H9 (cell line): ENCODE measurements around the gene LPP. TPM values are rescaled to one million over a fixed set of nuclear protein-coding genes. Genes with fewer than 3 reads are reported as not detected.

Experiments used
- DNase-seq: peaks from one replicate; pipeline ENCODE4 v3.0.0-alpha.2; 2017
- H2AFZ ChIP-seq: one replicate; pipeline ENCODE4 v1.6.1; 2013; ENCODE audit warnings: mild to moderate bottlenecking, low read length, control low read depth, moderate library complexity
- H2AK5ac ChIP-seq: 2 replicates; pipeline ENCODE4 v1.6.1; 2013; ENCODE audit warnings: low read length, control low read depth, mixed read lengths; ENCODE audit not compliant: insufficient read length
- H2BK120ac ChIP-seq: one replicate; pipeline ENCODE4 v1.6.1; 2013; ENCODE audit warnings: low read depth, mild to moderate bottlenecking, low read length, control low read depth, inconsistent platforms; ENCODE audit not compliant: poor library complexity, severe bottlenecking
- H2BK12ac ChIP-seq: 2 replicates; pipeline ENCODE4 v1.6.1; 2013; ENCODE audit warnings: low read length, control low read depth, mixed read lengths, low read depth; ENCODE audit not compliant: insufficient read length
- H2BK15ac ChIP-seq: 2 replicates; pipeline ENCODE4 v1.6.1; 2013; ENCODE audit warnings: low read depth, low read length, control low read depth
- H2BK20ac ChIP-seq: one replicate; pipeline ENCODE4 v1.6.1; 2013; ENCODE audit warnings: low read depth, mild to moderate bottlenecking, low read length, control low read depth, inconsistent platforms; ENCODE audit not compliant: poor library complexity, severe bottlenecking
- H2BK5ac ChIP-seq: 2 replicates; pipeline ENCODE4 v1.6.1; 2013; ENCODE audit warnings: low read length, control low read depth, mixed read lengths; ENCODE audit not compliant: insufficient read length
- H3K14ac ChIP-seq: 2 replicates; pipeline ENCODE4 v1.6.1; 2013; ENCODE audit warnings: low read length, control low read depth; ENCODE audit not compliant: insufficient read depth
- H3K18ac ChIP-seq: 2 replicates; pipeline ENCODE4 v1.6.1; 2013; ENCODE audit warnings: low read depth, mild to moderate bottlenecking, mixed read lengths, low read length, control low read depth; ENCODE audit not compliant: insufficient read length
- H3K23ac ChIP-seq: 2 replicates; pipeline ENCODE4 v1.6.1; 2013; ENCODE audit warnings: low read length, control low read depth, mixed read lengths, low read depth; ENCODE audit not compliant: insufficient read length
- H3K23me2 ChIP-seq: 2 replicates; pipeline ENCODE4 v1.6.1; 2013; ENCODE audit warnings: low read depth, mild to moderate bottlenecking, mixed read lengths, low read length, control low read depth; ENCODE audit not compliant: insufficient read length, poor library complexity, severe bottlenecking
- H3K27ac ChIP-seq: 2 replicates; pipeline ENCODE4 v1.5.1; 2013; ENCODE audit warnings: low read length, control low read depth, mixed read lengths, low read depth; ENCODE audit not compliant: insufficient read length
- H3K27me3 ChIP-seq: 2 replicates; pipeline ENCODE4 v1.6.1; 2013; ENCODE audit warnings: low read length, control low read depth, inconsistent platforms; ENCODE audit not compliant: insufficient read depth
- H3K4ac ChIP-seq: 2 replicates; pipeline ENCODE4 v1.6.1; 2013; ENCODE audit warnings: low read depth, mild to moderate bottlenecking, control low read depth, inconsistent platforms, low read length, moderate library complexity
- H3K4me1 ChIP-seq: 2 replicates; pipeline ENCODE4 v1.6.1; 2013; ENCODE audit warnings: low read length, control low read depth, inconsistent platforms; ENCODE audit not compliant: insufficient read depth
- H3K4me2 ChIP-seq: 2 replicates; pipeline ENCODE4 v1.6.1; 2013; ENCODE audit warnings: low read length, control low read depth, mixed read lengths; ENCODE audit not compliant: insufficient read length, insufficient read depth
- H3K56ac ChIP-seq: 2 replicates; pipeline ENCODE4 v1.6.1; 2013; ENCODE audit warnings: low read depth, mild to moderate bottlenecking, mixed read lengths, low read length, control low read depth; ENCODE audit not compliant: insufficient read length
- H3K79me1 ChIP-seq: 2 replicates; pipeline ENCODE4 v1.6.1; 2013; ENCODE audit warnings: low read depth, mild to moderate bottlenecking, moderate library complexity, low read length, control low read depth, inconsistent platforms; ENCODE audit not compliant: insufficient read depth, poor library complexity, severe bottlenecking
- H3K79me2 ChIP-seq: 2 replicates; pipeline ENCODE4 v1.6.1; 2013; ENCODE audit warnings: low read length, control low read depth, inconsistent platforms; ENCODE audit not compliant: insufficient read depth
- H3K9ac ChIP-seq: 2 replicates; pipeline ENCODE4 v1.6.1; 2013; ENCODE audit warnings: low read length, control low read depth, mixed read lengths; ENCODE audit not compliant: insufficient read length; ENCODE audit errors: extremely low read depth
- H3K9me3 ChIP-seq: one replicate; pipeline ENCODE4 v1.6.1; 2013; ENCODE audit warnings: low read depth, low read length, inconsistent platforms; ENCODE audit not compliant: control insufficient read depth
- H3T11ph ChIP-seq: one replicate; pipeline ENCODE4 v1.6.1; 2013; ENCODE audit warnings: mild to moderate bottlenecking, low read length, control low read depth, inconsistent platforms
- H4K20me1 ChIP-seq: one replicate; pipeline ENCODE4 v1.6.1; 2013; ENCODE audit not compliant: control insufficient read depth, insufficient read length, insufficient read depth
- H4K5ac ChIP-seq: 2 replicates; pipeline ENCODE4 v1.6.1; 2013; ENCODE audit warnings: low read depth, mild to moderate bottlenecking, mixed read lengths, low read length, control low read depth; ENCODE audit not compliant: insufficient read length
- H4K8ac ChIP-seq: replicated peaks from 2 replicates; pipeline ENCODE4 v1.6.1; 2013; ENCODE audit warnings: low read length, control low read depth, mixed read lengths, low read depth; ENCODE audit not compliant: insufficient read length
- H4K91ac ChIP-seq: 2 replicates; pipeline ENCODE4 v1.6.1; 2013; ENCODE audit warnings: low read depth, mild to moderate bottlenecking, moderate library complexity, mixed read lengths, low read length, control low read depth; ENCODE audit not compliant: insufficient read length
- H3K27ac Mint-ChIP-seq, 3 experiments: 2 replicates in 2 of 3; 3 replicates in 1 of 3; pipeline ENCODE4 v1.8.0; 2020 to 2021; ENCODE audit warnings: mixed read lengths in 3 of 3, mild to moderate bottlenecking in 1 of 3, moderate library complexity in 1 of 3
- H3K27me3 Mint-ChIP-seq: 2 replicates; pipeline ENCODE4 v1.8.0; 2021; ENCODE audit warnings: low read depth, mild to moderate bottlenecking, moderate library complexity, mixed read lengths
- H3K36me3 Mint-ChIP-seq, 3 experiments: 2 replicates in 2 of 3; 3 replicates in 1 of 3; pipeline ENCODE4 v1.8.0; 2020 to 2021; ENCODE audit warnings: low read depth in 3 of 3, mixed read lengths in 3 of 3; ENCODE audit not compliant: insufficient read depth in 1 of 3
- H3K4me1 Mint-ChIP-seq, 2 experiments: 2 replicates each; pipeline ENCODE4 v1.8.0; 2020; ENCODE audit warnings: mixed read lengths in 2 of 2
- H3K4me3 Mint-ChIP-seq, 2 experiments: 2 replicates in 1 of 2; 3 replicates in 1 of 2; pipeline ENCODE4 v1.8.0; 2020 to 2021; ENCODE audit warnings: mild to moderate bottlenecking in 2 of 2, mixed read lengths in 2 of 2, moderate library complexity in 1 of 2
- H3K9me3 Mint-ChIP-seq, 2 experiments: 2 replicates in 1 of 2; 3 replicates in 1 of 2; pipeline ENCODE4 v1.8.0; 2020; ENCODE audit warnings: mild to moderate bottlenecking in 2 of 2, mixed read lengths in 2 of 2, moderate library complexity in 1 of 2
- WGBS: extraction: QIAGEN DNeasy Blood & Tissue Kit; methylation state at CpG from one replicate; pipeline ENCODE4 v1.1.7; 2013; ENCODE audit warnings: missing lambda C conversion rate, low lambda C conversion rate, mixed read lengths; ENCODE audit not compliant: insufficient read length; ENCODE audit errors: extremely low coverage; 5-methylcytosine and 5-hydroxymethylcytosine counted together
- total RNA-seq: library from RNA; stranded (reverse); gene quantifications from 2 replicates; pipeline ENCODE4 v1.2.1, GENCODE V29; 2021
- TF ChIP-seq, protein P1 (sequence below): fragments of 200-600 bp; sonication (generic); conservative IDR thresholded peaks from 3 replicates; pipeline ENCODE4 v1.8.0; 2021; ENCODE audit warnings: antibody characterized with exemption, mild to moderate bottlenecking

LPP gene
- total RNA-seq, 1 experiment from 2014 or later: 64.6 TPM

GRCh38 chr3:188604651-188605050 is 450.7 kb downstream of the LPP start:
- Histone ChIP-seq H3K56ac (no peak overlapping the region), H4K20me1 (no peaks in the 10 kb centered on the region), H3K18ac (no peak overlapping the region), H3K27me3 (no peaks in the 10 kb centered on the region), H3K4me1 (no peaks in the 10 kb centered on the region), H2BK12ac (no peak overlapping the region), H4K5ac (no peak overlapping the region), H3T11ph (no peak overlapping the region), H3K23ac (no peak overlapping the region), H3K9ac (no peak overlapping the region), H3K9me3 (no peaks in the 10 kb centered on the region), H2AFZ (no peak overlapping the region), H3K4ac (no peak overlapping the region), H3K4me2 (no peak overlapping the region), H2AK5ac (no peak overlapping the region), H4K91ac (no peak overlapping the region), H2BK5ac (no peak overlapping the region), H2BK120ac (no peak overlapping the region), H3K14ac (no peak overlapping the region), H2BK20ac (no peak overlapping the region), H3K79me1 (no peaks in the 10 kb centered on the region), H3K79me2 (no peaks in the 10 kb centered on the region), H4K8ac (no peak overlapping the region), H3K27ac (no peak overlapping the region), H2BK15ac (no peak overlapping the region), H3K23me2 (no peaks in the 10 kb centered on the region)
- peaks cover 2 to 4% of the 10 kb centered on the region in 2 experiments; a peak in 3 of 5 replicates for H3K9me3 Mint-ChIP-seq
- DNase-seq: no peak
- H3K27me3 Mint-ChIP-seq: no peaks in the 10 kb centered on the region
- no peak overlapping the region for H3K4me3 Mint-ChIP-seq
- peaks cover 4% of the 10 kb centered on the region in 2 experiments for H3K4me1 Mint-ChIP-seq
- TF ChIP-seq, protein P1, sequence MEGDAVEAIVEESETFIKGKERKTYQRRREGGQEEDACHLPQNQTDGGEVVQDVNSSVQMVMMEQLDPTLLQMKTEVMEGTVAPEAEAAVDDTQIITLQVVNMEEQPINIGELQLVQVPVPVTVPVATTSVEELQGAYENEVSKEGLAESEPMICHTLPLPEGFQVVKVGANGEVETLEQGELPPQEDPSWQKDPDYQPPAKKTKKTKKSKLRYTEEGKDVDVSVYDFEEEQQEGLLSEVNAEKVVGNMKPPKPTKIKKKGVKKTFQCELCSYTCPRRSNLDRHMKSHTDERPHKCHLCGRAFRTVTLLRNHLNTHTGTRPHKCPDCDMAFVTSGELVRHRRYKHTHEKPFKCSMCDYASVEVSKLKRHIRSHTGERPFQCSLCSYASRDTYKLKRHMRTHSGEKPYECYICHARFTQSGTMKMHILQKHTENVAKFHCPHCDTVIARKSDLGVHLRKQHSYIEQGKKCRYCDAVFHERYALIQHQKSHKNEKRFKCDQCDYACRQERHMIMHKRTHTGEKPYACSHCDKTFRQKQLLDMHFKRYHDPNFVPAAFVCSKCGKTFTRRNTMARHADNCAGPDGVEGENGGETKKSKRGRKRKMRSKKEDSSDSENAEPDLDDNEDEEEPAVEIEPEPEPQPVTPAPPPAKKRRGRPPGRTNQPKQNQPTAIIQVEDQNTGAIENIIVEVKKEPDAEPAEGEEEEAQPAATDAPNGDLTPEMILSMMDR: no peak
- no peak overlapping the region; a peak in 1 of 7 replicates for H3K27ac Mint-ChIP-seq
- no CpG with 5 or more reads among the region's 1 CpG for WGBS
- peaks cover 5 to 14% (median 6%) of the 10 kb centered on the region in 3 experiments for H3K36me3 Mint-ChIP-seq
